ENCODE data around the gene XPC. TPM values are rescaled to one million over a fixed set of nuclear protein-coding genes. Genes with fewer than 3 reads are reported as not detected.

The XPC gene
- polyA plus RNA-seq, 1 donor from 2014 or later = 21.9 TPM

GRCh38 chr3:14142567-14143270, 35.7 kb downstream of the XPC start:
- H3K9ac ChIP-seq (ENCODE audit: low read length) = no peak overlapping the region
- H3K9me2 ChIP-seq (ENCODE audit: insufficient read depth, low read length) = no peaks in the 10 kb centered on the region
- H2AFZ ChIP-seq (ENCODE audit: low read depth, low read length) = no peak overlapping the region
- H3K27me3 ChIP-seq (ENCODE audit: insufficient read depth, low read depth, low read length) = no peaks in the 10 kb centered on the region
- H3K79me2 ChIP-seq (replicated peaks; ENCODE audit: insufficient read depth, low read length) = no peaks in the 10 kb centered on the region
- no peak overlapping the region for H3K27ac ChIP-seq (ENCODE audit: low read length)
- H4K20me1 ChIP-seq (ENCODE audit: insufficient read depth) = no peaks in the 10 kb centered on the region
- TF ChIP-seq SMC3 (conservative IDR thresholded peaks at IDR 0.05; ENCODE audit: poor library complexity) = no peak
- TF ChIP-seq REST (IDR thresholded peaks at IDR 0.05; ENCODE audit: borderline replicate concordance) = no peak
- TF ChIP-seq EZH2 (IDR thresholded peaks at IDR 0.05; ENCODE audit: borderline replicate concordance, insufficient read depth, low read length, poor library complexity, severe bottlenecking) = no peak
- TF ChIP-seq MXI1 (conservative IDR thresholded peaks at IDR 0.05; ENCODE audit: poor library complexity, severe bottlenecking) = no peak
- TF ChIP-seq TAF1 (IDR thresholded peaks at IDR 0.05; ENCODE audit: low read depth) = no peak
- no peak for TF ChIP-seq EP300 (conservative IDR thresholded peaks at IDR 0.05; ENCODE audit: poor library complexity, severe bottlenecking)
- TF ChIP-seq CTCF (IDR thresholded peaks at IDR 0.05; ENCODE audit: poor library complexity, severe bottlenecking) = no peak
- TF ChIP-seq RAD21 (conservative IDR thresholded peaks at IDR 0.05) = no peak
- no peak for TF ChIP-seq POLR2AphosphoS5 (IDR thresholded peaks at IDR 0.05)
- peaks cover 25% of the 10 kb centered on the region for H3K36me3 ChIP-seq (ENCODE audit: insufficient read depth, low read length)
- H3K4me2 ChIP-seq (ENCODE audit: low read length) = no peak overlapping the region
- no peak overlapping the region for H3K4me3 ChIP-seq (ENCODE audit: low read length)
- H3F3A ChIP-seq (ENCODE audit: insufficient read depth, low read length, poor library complexity, severe bottlenecking) = no peaks in the 10 kb centered on the region
- no peaks in the 10 kb centered on the region for H3K9me3 ChIP-seq (ENCODE audit: low read length)

- Histone ChIP-seq H2AFZ (ENCODE audit: low read depth, low read length) (no peak overlapping the region), H3K4me3 (ENCODE audit: low read length) (no peak overlapping the region), H3K27me3 (ENCODE audit: insufficient read depth, low read depth, low read length) (no peaks in the 10 kb centered on the region), H3F3A (ENCODE audit: insufficient read depth, low read length, poor library complexity, severe bottlenecking) (no peaks in the 10 kb centered on the region), H3K9me3 (ENCODE audit: low read length) (no peaks in the 10 kb centered on the region), H3K79me2 (replicated peaks; ENCODE audit: insufficient read depth, low read length) (no peaks in the 10 kb centered on the region), H3K27ac (ENCODE audit: low read length) (no peak overlapping the region), H3K9ac (ENCODE audit: low read length) (no peak overlapping the region), H4K20me1 (ENCODE audit: insufficient read depth) (no peaks in the 10 kb centered on the region), H3K4me2 (ENCODE audit: low read length) (no peak overlapping the region), H3K9me2 (ENCODE audit: insufficient read depth, low read length) (no peaks in the 10 kb centered on the region), H3K36me3 (ENCODE audit: insufficient read depth, low read length) (peaks cover 24% of the 10 kb centered on the region)
- no peak for TF ChIP-seq REST (IDR thresholded peaks at IDR 0.05; ENCODE audit: borderline replicate concordance)
These were observed 36.6 kb downstream of the XPC start for GRCh38 chr3:14141602-14142341.
